Fibroblast of skin of scalp (primary cell): Measurements from ENCODE around the gene MTFMT. TPM values are rescaled to one million over a fixed set of nuclear protein-coding genes. Genes with fewer than 3 reads are reported as not detected.
A peak's percentile ranks its signal among the peaks of the same experiment; 100 is the strongest.
"Not testable (repeated sequence)": the region's sequence is repeated elsewhere in the genome, so short reads cannot be mapped to it uniquely, and the experiment has no call there.

Source experiments
- DNase-seq: peaks from one replicate; pipeline ENCODE4 v3.0.0-alpha.2; 2013
- polyA plus RNA-seq, 2 experiments: library from polyadenylated mRNA; unstranded; fragments of 120-200 nt; gene quantifications; one replicate each; pipeline ENCODE4 v1.2.1, GENCODE V29; 2013; ENCODE audit not compliant: insufficient read length in 2 of 2

Gene MTFMT
- 10.6 TPM for polyA plus RNA-seq (2013, experiment 1 of 2; ENCODE audit: insufficient read length)
- polyA plus RNA-seq (2013, experiment 2 of 2; ENCODE audit: insufficient read length) = 11.3 TPM

DNA sequence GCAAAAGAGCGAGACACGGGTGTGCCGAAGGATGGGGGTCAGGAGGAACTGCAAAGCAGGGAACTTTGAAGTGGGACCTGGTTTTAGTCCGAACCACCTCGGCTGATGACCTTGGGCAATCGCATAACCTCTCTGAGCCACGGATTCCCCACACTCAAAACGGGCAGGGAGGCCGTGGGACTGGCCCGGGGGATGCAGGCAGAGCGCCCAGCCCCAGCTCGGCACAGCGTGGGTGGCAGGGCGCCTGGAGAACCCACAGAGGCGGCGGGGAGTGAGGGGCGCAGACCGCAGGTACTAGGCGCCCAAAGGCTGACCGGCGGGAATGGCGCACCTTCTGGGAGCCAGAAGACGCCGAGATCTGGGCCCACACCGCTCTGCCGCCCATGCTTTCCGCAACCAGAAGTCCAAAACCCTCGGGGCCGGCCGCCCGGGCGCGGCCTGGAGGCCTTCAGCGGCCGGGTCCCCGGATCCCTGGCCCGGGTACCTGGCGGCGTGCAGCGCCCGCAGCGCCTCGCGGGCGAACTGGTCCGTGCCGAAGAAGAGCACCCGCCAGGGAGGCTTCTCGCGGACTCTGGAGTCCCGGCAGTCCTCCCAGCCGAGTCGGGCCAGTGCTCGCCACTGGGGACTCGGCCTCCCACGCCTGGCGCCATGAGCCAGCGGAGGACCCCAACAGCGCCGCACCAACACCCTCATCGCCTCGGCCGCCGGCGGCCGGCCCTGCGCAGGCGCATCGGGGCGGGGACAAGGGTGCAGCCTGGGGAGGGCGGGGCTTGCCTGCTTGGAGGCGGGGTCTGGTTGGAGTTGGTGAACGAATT lies at the start of gene MTFMT:
Gene MTFMT, minus strand, starts transcription at position 719 of the 815 bp plus-strand sequence. Its CDS starts 26 bp downstream, at position 693.
- peak; percentile 85 for DNase-seq

DNA sequence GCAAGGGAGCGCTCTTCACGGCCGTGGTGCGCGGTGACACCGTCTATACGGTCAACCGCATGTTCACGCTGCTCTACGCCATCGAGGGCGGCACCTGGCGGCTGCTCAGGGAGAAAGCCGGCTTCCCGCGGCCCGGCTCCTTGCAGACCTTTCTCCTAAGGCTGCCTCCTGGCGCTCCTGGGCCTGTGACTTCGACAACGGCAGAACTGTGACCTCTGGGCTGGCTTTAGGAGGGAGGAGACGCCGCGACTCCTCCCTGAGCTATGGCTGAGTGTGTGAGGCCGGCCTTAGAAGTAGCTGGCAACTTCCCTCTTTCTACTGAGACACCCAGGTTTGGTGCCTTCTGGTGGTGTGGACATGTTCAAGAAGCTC lies 48.5 kb upstream of the MTFMT start:
- peak; percentile 53 for DNase-seq

DNA sequence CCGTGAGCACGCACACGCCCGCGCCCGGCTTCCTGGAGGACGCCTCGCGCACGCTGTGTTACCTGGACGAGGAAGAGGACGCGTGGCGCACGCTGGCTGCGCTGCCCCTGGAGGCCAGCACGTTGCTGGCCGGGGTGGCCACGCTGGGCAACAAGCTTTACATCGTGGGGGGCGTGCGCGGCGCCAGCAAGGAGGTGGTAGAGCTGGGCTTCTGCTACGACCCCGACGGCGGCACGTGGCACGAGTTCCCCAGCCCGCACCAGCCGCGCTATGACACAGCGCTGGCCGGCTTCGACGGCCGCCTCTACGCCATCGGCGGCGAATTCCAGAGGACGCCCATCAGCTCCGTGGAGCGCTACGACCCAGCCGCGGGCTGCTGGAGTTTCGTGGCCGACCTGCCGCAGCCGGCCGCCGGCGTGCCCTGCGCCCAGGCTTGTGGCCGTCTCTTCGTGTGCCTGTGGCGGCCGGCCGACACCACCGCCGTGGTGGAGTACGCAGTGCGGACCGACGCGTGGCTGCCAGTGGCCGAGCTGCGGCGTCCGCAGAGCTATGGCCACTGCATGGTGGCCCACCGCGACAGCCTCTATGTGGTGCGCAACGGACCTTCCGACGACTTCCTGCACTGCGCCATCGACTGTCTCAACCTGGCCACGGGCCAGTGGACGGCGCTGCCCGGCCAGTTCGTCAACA lies 48.0 kb upstream of the MTFMT start:
- DNase-seq = no peak

DNA sequence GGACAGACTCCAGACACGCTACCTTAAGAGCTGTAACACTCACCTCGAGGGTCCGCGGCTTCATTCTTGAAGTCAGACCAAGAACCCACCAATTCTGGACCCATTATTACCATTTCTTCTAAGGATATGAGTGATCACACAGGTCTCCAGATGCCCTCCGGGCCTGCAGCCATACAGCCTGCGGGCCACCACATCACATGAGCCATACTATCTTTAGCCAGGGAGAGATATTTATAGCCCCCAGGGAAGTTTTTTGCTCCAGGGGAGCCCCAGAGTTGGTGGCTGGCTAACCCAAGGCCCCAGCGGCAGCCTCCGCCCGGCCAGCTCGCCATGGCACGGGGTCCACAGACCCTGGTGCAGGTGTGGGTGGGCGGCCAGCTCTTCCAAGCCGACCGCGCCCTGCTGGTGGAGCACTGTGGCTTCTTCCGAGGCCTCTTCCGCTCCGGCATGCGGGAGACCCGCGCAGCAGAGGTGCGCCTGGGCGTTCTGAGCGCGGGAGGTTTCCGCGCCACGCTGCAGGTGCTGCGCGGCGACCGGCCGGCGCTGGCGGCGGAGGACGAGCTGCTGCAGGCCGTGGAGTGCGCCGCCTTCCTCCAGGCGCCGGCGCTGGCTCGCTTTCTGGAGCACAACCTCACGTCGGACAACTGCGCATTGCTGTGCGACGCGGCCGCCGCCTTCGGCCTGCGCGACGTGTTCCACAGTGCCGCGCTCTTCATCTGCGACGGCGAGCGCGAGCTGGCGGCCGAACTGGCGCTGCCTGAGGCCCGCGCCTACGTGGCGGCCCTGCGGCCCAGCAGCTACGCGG lies 47.2 kb upstream of the MTFMT start, which contains the start of gene KBTBD13:
Gene KBTBD13, plus strand, starts transcription at position 261 of the 805 bp plus-strand sequence. Its CDS starts 70 bp downstream, at position 331.
- no peak for DNase-seq

DNA sequence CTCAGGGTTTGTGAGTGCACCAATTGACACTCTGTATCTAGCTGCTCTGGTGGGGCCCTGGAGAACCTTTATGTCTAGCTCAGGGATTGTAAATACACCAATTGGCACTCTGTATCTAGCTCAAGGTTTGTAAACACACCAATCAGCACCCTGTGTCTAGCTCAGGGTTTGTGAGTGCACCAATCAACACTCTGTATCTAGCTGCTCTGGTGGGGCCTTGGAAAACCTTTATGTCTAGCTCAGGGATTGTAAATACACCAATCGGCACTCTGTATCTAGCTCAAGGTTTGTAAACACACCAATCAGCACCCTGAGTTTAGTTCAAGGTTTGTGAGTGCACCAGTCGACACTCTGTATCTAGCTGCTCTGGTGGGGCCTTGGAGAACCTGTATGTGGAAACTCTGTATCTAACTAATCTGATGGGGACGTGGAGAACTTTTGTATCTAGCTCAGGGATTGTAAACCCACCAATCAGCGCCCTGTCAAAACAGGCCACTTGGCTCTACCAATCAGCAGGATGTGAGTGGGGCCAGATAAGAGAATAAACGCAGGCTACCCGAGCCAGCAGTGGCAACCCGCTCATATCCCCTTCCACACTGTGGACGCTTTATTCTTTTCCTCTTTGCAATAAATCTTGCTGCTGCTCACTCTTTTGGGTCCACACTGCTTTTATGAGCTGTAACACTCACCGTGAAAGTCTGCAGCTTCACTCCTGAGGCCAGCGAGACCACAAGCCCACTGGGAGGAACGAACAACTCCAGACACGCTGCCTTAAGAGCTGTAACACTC lies 46.4 kb upstream of the MTFMT start:
- DNase-seq = not testable (repeated sequence)

DNA sequence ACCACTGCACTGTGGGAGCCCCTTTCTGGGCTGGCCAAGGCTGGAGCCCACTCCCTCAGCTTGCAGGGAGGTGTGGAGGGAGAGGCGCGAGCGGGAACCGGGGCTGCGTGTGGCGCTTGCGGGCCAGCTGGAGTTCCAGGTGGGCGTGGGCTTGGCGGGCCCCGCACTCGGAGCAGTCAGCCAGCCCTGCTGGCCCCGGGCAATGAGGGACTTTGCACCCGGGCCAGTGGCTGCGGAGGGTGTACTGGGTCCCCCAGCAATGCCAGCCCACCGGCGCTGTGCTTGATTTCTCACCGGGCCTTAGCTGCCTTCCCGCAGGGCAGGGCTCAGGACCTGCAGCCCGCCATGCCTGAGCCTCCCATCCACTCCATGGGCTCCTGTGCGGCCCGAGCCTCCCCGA lies 45.5 kb upstream of the MTFMT start:
- DNase-seq = not testable (repeated sequence)

DNA sequence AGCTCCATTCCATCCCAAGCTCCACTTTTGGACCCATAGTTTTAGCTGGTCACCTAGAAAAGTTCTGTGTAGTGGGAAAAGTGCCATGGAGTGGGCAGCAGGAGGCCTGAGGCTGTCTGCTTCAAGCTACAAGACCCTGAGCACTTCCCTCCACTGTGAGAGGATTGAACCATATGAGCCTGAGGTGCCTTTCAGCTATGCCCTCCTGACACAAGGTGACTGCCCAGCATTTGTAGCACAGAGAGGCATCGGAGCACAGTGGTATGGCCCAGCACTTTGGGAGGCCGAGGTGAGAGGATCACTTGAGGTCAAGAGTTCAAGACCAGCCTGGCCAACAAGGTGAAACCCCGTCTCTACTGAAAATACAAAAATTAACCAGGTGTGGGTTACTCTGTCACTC lies 43.2 kb upstream of the MTFMT start:
- no peak for DNase-seq

DNA sequence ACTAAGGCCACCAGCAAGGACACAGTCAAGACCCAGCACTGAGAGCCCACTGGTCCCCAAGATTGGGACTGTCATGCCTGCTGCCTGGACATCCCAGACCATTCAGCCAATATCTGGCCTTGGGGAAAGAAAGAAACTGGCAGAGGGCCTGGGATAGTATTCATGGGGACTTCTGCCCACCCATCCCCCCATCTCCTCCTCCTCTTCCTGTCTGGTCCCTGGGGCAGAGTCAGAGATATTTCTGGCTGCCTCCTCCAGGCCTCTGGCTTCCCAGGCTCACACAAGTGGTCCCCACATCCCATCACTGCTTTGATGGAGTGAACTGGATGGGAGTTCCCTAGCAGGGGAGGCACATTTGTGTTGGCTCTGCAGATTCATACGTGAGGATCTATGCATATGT lies 42.6 kb upstream of the MTFMT start:
- DNase-seq = peak; percentile 69

DNA sequence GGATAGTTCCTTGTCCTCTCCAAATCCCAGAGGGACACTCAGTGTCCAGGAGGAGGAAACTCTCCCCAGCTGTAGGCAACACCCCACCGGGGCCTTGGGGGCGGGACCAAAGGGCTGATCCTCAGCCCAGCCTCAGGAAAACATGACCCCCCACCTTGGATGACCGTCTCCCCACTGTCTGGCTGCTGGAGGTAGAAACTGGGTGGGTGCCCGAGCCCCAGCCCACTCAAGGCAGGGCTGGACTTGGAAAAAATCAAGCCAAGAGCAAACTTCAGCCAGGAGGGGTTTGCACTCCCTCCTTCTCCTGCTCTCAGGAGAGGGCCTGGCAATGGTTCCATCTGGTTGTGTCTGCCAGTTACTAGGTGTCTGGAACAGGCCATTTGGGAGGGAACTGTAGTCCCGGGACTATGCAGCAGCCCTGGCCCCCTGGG lies 42.0 kb upstream of the MTFMT start:
- DNase-seq = no peak

DNA sequence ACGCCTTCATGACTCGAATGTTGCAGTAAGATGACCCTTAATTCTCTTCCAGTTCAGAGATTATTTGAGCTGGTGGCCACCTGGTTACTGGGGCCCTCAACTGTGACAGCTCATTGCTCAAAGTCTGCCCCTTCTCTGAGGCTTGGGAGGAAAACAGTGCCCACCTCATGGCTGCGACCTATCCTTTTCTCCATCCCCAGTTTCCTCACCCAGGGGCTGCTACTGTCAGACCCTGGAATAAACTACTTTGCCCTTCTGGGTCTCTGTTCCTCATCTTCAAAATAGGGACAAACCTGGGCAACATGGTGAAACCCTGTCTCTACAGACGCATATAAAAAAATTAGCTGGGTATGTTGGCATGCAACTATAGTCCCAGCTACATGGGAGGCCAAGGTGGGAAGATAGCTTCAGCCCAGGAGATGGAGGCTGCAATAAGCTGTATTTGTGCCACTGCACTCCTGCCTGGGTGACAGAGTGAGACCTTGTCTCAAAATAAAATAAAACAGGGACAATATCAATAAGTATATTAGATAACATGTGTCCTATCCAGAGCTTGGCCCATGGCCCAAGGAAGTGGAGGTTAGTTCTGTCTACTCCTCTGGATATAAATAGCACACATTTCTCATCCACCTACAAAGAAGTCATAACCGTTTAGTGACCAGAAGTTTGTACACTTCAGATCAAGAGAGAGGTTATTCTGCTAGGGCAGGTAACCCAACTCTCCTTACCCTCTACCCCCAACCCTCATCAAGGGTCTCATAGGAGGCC lies 40.5 kb upstream of the MTFMT start:
- DNase-seq = no peak

DNA sequence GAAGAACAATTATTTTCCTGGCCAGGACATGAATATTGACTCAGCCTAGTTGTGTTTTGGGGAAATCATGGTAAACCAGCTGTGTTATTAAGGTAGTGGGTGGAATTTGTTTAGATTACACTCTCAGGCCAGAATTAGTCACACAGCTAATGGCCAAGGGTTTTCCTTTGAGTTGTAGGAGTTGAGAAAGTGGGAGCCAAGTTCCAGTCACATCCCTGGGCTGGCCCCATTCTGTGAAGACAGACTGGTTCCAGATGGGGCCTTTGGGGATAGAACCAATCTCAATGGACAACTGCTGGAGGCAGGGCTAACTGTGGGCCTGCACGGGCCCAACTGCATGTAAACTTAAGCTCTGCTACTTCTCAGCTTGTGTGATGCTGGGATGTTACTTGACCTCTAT lies 39.7 kb upstream of the MTFMT start:
- DNase-seq = peak; percentile 22

DNA sequence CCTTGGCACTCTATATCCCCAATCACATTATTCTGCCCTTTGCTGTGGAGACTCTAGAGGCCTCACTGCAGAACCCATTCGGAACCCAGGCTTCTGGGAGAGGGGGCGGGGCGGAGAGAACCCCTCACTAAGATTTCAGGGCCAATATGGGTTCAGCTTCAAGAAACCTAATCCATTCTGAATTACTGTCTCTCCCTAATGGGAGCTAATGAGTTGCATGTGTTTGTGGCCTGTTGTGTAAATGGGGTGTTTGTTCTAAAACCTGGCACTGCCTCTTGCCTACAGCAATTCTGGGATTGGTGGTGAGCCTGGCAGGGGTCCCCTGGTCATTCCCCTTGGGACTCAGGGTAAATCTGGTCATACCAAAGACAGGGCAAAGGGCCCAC lies 39.0 kb upstream of the MTFMT start:
- no peak for DNase-seq

DNA sequence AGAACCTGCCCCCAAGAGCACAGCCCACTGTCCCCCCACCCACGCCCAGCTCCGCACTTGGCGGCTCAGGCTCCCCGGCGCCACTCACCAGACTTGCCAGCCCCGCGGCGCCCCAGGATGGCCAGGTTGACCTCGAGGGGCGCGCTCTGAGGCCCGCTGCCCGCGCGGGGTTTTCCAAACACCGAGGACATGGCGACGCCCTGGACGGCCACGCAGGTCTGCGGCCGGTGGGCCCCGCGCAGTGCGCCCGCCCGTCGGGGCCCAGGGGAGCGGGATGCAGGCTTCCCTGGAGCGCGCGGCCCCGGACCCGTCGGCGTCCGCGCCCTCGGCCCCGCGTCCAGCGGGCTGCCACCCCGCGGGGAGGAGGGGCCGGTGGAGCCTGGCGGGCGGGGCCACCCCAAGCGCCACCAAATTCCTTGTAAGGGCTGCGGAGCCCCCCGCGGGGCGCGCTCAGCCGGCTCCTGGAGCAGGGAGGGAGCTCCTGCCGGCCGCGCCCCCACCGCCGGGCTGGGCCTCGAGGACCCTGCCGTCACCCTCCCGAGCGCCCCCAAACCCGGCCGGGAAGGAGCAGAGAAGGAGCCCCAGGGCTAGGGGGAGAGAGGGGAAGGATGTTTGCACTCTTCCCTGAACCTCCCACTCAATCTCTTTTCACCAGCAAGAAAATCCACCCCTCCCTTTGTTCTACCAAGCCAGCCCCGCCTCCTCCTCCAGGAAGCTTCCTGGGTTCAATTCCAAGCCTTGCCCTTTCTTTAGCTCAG lies 38.4 kb upstream of the MTFMT start, which contains the start of gene RASL12:
Gene RASL12, minus strand, starts transcription at position 347 of the 758 bp plus-strand sequence. Its CDS starts 156 bp downstream, at position 191.
- peak; percentile 25 for DNase-seq

DNA sequence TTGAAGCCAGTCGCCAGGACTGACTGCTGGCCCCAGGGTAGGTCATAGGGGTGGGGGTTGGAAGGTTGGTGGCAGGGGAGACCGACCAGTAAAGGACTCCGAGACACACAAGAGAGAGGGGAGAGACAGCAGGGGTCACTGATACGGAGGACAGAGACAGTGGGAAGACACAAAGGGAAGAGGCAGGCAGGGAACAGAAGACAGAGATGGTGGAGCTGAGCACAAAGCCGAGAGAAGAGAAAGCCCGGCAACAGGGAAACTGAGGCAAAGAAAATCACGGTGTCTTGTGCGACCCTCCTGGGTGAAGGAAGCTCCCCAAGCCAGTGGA lies 37.8 kb upstream of the MTFMT start:
- DNase-seq = no peak

DNA sequence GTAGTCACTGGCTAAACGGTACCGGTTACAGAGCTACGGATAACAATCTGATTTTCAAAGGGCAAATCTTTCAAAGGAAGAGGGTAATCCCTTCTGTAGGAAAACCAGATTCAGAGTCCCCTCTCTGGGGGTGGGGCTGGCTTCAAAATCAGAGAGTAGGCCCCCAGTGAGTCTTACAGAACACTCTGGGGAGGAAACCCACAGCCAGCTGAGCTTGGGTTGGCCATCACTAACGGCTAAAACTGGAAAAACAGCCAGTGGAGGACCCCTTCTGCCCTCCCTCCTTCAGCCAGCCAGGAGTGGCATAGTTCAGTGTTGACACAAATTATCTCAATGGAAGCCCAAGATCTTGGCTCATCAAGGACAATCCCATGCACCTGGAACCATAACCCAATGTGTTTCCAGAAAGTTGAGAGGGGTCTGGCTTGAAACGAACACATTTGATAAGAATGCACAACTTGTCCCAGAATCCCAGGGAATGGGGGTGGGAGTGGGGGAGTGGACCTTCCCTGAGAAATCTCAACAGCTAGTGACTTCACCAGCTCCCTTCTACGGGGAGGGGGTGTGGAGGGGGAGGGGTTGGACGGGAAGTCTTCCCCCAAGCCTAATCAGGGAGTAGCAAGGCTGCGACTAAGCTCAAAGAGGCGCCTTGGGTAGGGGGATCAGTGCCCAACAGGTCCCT lies 37.3 kb upstream of the MTFMT start:
- no peak for DNase-seq

DNA sequence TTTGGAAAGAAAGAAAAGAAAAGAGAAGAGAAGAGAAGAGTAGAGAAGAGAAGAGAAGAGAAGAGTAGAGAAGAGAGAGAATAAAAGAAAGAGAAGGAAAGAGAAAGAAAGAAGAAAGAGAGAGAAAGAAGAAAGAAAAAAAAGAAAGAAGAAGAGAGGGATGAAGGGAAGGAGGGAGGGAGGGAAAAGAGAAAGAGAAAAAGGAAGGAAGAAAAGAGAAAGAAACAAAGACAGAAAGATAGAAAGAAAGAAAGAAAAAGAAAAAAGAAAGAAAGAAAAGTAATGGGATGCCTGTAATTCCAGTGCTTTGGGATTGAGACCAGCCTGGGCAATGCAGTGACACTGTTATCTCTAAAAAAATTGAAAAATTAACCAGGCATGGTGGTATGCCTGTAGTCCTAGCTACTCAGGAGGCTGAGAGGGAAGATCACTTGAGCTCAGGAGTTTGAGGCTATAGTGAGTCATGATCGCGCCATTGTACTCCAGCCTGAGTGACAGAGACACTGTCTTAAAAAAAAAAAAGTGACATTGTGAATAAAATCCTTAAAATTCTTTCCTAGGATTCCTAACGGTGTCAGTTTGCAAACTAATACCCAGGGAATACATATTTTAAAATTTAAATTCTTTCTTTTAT lies 36.7 kb upstream of the MTFMT start:
- DNase-seq = peak; percentile 67

DNA sequence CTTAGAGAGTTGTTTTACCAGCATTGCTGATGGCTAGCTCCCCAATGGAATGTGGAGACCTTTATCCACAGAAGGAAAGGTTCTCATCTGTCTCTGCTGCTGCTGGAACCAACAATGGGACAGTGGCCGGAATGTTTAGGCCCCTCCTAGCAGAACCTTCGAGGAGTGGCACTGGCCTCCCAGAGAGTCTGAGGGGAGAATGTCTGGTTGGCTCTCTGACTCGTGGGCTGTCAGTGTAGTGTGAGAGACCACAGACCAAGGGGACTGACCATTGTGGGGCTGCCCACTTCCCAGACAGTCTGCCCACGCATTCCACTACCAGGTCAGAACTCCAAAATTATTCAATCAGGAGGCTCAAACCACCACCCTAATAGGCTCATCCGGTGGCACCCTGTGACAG lies 33.3 kb upstream of the MTFMT start:
- DNase-seq = no peak

DNA sequence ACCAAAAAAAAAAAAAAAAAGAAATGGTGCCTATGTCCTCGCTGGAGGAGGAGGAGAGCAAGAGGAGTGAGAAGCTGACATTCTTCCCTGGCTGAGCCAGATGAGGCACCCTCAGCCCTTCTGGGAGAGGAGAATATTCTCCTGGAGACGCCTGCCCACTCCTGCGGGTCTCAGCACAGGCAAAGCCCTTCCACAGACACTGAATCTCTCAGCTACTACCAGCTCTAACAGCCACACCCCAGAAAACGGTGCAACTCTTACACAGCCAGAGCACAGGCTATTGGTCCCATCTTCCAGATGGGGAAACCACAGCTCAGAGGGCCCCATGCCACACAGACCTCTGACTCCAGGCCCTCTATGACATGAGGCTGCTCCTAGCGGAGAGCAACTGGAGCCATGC lies 32.6 kb upstream of the MTFMT start:
- no peak for DNase-seq

DNA sequence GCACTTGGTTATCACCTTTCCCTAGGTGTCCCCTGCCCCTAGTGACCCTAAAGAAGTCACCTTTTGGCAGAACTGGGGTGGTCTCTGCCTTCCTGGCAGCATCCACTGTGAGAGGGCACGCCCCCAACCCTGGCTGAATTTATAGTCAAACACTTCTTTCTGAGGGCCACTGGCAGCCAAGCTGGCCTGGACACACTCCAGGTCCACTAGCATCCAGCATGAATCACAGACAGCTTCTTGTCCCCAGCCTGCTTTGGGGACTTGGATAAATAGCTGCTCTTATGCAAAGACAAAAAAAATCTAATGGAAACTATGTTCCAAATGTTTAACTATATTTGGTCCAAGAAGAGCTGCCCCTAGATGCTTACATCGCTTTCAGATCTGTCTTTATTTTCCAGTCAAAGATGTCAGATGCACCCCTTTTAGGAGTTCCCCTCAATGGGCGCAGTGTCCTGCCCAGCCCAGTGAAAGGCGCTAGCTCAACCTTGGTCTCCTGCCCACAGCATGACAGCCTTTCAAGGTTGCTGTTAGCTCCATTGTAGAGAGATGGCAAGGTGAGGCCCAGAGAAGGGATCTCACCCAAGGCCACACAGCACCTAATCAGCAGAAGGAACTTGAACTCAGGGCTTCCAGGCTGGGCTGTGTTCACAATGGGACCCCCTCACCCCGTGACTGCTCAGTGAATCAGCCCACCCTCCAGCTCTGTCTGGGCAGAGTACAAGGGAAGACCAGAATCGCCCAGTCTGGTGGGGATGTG lies 31.4 kb upstream of the MTFMT start:
- DNase-seq = peak; percentile 21
